ENCODE results near the gene FEM1C. TPM values are rescaled to one million over a fixed set of nuclear protein-coding genes. Genes with fewer than 3 reads are reported as not detected.
A peak's percentile ranks its signal among the peaks of the same experiment; 100 is the strongest.

FEM1C gene, protein sequence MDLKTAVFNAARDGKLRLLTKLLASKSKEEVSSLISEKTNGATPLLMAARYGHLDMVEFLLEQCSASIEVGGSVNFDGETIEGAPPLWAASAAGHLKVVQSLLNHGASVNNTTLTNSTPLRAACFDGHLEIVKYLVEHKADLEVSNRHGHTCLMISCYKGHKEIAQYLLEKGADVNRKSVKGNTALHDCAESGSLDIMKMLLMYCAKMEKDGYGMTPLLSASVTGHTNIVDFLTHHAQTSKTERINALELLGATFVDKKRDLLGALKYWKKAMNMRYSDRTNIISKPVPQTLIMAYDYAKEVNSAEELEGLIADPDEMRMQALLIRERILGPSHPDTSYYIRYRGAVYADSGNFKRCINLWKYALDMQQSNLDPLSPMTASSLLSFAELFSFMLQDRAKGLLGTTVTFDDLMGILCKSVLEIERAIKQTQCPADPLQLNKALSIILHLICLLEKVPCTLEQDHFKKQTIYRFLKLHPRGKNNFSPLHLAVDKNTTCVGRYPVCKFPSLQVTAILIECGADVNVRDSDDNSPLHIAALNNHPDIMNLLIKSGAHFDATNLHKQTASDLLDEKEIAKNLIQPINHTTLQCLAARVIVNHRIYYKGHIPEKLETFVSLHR
- total RNA-seq: 19.1 TPM

DNA sequence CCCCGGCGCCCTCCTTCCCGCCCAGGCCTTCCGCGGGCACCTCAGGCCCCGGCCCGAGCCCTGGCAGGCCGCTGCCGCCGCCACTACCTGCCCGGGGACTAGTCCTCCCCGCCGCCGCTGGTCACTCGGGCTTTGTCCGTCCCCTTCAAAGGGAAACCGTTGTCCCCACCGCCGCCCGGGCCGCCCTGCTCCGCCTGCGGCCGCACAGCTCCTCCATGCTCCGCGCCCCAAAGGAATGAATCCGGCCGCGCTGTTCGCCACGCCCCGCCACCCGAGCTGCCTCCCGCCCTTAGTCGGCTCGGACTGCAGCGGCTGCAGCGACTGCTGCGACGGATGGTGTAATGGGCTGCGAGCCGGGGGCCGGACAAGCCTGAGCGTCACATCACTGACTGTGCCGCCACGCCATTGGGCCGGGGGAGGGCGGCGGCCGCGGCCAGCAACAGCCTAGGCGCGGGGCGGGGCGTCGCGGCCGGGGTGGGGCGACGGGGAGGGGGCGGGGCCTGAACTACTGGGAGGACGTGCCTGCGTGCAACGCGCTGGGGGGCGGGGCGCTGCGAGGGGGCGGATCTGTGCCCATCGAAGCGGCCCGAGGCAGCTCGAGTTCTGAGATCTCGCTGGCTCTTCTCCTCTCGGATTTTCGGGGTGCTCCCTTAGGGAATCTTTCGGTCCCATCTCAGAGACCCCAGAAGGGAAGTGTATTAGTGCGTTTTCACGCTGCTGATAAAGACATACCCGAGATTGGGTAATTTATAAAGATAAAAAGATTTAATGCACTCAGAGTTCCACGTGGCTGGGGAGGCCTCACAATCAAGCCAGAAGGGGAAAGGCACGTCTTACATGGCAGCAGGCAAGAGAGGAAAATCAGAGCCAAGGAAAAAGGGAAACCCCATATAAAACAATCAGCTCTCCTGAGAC, at the start of gene FEM1C:
FEM1C (minus strand) TSS at position 340 of the 915 bp plus-strand sequence. CDS start 1,282 bp downstream, outside the sequence.
- DNase-seq (ENCODE audit: low spot score): peak; percentile 98

DNA sequence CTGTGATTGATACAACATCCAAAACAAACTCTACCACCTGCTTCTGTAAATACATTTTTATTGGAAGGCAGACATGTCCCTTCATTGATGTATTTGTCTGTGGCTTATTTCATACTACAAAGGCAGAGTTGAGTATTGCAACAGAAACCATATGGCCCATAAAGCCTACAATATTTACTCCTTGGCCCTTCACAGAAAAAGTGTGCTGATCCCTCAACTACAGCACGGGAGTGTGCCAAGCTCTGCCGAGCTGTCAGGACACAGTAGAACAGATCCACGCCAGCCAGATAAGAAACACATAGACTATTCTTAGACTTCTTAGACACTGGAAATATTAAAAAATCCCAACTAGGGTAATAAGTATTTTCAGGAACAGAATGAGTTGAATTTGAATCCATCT, 44.5 kb upstream of the FEM1C start:
- DNase-seq (ENCODE audit: low spot score): no peak

DNA sequence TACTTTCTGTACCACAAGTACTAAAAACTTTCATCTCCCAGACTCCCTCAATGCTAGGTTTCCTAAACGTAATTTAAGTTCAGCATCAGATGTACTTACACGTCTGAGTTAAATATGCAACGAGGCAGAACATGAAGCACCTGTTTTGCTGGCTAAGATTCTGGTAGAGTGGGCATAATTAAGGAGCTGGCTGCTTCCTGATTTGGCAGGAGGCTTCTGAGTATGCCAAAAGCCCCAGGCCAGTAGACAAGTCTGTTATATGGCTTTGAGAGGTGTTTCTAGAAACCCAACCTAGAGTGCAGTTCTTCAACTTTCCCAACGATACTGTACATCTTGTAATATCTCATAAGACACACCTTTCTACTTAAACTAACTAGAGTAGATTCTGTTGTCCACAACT, 44.1 kb upstream of the FEM1C start:
- no peak for DNase-seq (ENCODE audit: low spot score)

GRCh38 chr5:115586525-115587146, 42.1 kb upstream of the FEM1C start:
- no peak for DNase-seq (ENCODE audit: low spot score)

DNA sequence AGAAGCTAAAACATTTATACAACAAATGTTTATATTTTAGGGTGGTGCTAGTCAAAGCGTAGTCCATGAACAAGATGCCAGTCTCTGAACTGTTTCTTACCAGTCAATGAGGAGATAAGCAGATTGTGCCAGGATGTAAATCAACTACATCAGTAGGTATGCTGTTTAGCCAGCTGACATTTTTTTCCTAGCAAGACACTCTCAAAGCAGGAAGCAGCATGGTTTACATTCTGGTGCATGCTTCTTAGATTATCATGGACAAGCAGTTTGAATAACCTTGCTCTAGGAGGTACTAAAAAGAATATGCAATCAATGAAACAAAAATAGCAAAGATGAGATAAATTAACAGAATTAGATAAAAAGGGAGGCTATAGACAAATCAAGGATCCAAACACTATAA, 40.7 kb upstream of the FEM1C start:
- no peak for DNase-seq (ENCODE audit: low spot score)

- DNase-seq (ENCODE audit: low spot score): no peak
These were observed 39.9 kb upstream of the FEM1C start for GRCh38 chr5:115584501-115584900.

DNA sequence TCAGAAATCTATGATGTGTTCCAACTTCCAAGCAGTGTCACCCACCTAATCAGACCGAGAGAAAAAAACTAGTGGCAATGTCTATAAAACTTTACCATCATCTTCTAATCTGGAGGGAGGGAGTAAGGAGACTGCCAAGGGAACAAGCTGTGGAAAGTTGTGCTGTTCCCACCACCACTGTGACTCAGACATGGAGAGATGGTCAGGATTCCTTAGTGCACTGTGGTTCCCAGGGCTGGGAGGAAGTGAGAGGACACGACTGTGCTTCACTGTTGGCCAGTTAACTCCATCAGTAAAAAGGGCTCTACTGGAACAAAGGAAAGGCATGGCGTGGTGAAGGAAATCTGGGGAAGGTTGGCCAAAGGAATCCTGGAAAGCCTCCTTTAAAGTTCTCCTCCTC, 38.9 kb upstream of the FEM1C start:
- no peak for DNase-seq (ENCODE audit: low spot score)

- no peak for DNase-seq (ENCODE audit: low spot score)
These were observed 36.4 kb upstream of the FEM1C start for GRCh38 chr5:115580941-115581340.

GRCh38 chr5:115579747-115580173, 35.2 kb upstream of the FEM1C start:
- DNase-seq (ENCODE audit: low spot score): no peak

DNA sequence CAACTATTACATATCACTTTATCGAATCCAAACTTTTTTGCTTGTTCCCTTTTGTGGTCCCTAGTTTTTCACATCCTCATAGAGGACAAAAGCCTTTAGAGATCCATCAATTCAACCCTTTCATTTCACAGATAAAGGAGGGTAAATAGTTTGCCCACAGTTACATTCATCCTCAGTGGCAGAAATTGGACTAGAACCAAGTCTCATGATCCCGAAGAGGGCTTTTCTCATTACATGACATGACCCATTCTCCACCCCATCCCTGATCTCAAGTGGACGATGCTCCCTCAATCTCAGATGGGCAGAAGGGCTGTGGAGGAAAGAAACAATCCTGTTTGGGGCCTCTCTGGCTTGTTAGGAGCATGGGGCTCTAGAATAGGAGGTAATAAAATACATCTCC, 34.6 kb upstream of the FEM1C start:
- DNase-seq (ENCODE audit: low spot score): no peak

DNA sequence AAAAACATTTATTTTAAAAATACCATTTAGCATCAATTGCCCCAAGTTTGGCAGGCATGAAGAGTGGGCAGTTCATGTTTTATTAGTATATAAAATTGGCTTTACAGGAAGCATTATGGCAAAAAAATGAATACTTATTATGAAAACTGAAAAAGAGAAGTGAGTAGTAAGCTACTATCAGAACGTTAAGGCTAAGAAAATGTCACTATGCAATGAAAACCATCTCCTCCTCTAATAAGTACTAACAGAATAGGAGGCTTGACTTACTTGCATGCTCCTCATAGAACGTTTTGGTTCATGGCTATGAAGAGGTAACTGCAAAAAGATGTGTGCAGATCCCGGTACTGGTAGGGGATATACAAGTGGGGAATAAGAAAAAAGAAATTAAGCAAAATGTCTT, 34.1 kb upstream of the FEM1C start:
- no peak for DNase-seq (ENCODE audit: low spot score)

- no peak for DNase-seq (ENCODE audit: low spot score)
These were observed 33.2 kb upstream of the FEM1C start for GRCh38 chr5:115577741-115578140.

DNA sequence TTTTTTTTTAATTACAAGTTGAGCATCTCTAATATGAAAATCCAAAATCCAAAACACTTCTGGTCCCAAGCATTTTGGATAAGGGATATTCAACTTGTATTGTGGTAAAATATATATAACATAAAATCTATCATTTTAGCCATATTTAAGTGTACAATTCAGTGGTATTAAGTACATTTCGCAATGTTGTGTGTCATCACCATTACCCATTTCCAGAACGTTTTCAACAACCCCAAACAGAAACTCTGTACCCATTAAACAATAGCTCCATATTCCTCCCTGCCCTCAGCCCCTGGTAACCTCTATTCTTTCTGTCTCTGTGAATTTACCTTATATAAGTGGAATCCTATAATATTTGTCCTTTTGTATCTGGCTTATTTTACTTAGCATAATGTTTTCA, 32.8 kb upstream of the FEM1C start:
- no peak for DNase-seq (ENCODE audit: low spot score)

- no peak for DNase-seq (ENCODE audit: low spot score)
These were observed 30.8 kb upstream of the FEM1C start for GRCh38 chr5:115575167-115576070.

- no peak for DNase-seq (ENCODE audit: low spot score)
These were observed 28.6 kb upstream of the FEM1C start for GRCh38 chr5:115573133-115573532.

GRCh38 chr5:115571441-115571878, 26.9 kb upstream of the FEM1C start:
- no peak for DNase-seq (ENCODE audit: low spot score)

GRCh38 chr5:115568668-115569067, 24.1 kb upstream of the FEM1C start:
- no peak for DNase-seq (ENCODE audit: low spot score)

- no peak for DNase-seq (ENCODE audit: low spot score)
These were observed 20.7 kb upstream of the FEM1C start for GRCh38 chr5:115565233-115565632.

GRCh38 chr5:115561176-115561575, 16.6 kb upstream of the FEM1C start:
- DNase-seq (ENCODE audit: low spot score): no peak

DNA sequence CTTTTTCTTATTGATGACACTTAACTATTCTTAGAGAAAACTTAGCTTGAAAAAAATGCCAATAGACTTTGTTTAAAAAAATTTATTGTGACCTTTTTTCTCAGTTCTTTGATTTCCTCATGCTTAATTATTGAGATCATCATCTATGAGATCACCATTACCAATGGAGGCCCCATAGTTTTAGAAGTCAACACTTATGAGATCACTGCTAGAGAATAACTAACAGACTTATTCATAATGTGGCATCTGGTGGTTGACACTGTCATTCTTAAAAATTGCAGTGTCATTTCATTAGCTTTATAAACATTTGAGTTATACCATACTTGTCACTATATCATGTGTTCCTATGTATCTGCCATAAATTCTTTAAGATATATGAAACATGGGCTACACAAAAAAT, 14.9 kb upstream of the FEM1C start:
- no peak for DNase-seq (ENCODE audit: low spot score)

Measured in ureter (tissue), 1 donor.